ENCODE measurements around the gene ETS2. TPM values are rescaled to one million over a fixed set of nuclear protein-coding genes. Genes with fewer than 3 reads are reported as not detected.

Gene ETS2
- total RNA-seq, 2 experiments from 2014 or later = 44.7 to 61.9 TPM

GRCh38 chr21:38831526-38832467 lies 26.1 kb downstream of the ETS2 start:
- Mint-ChIP-seq H3K27ac (peak overlapping the region; percentile 86), H3K4me1 (peaks cover 17% of the 10 kb centered on the region), H3K36me3 (ENCODE audit: low read depth) (no peaks in the 10 kb centered on the region), H3K27me3 (no peaks in the 10 kb centered on the region), H3K9me3 (ENCODE audit: low read depth) (peaks cover 7% of the 10 kb centered on the region), H3K4me3 (no peak overlapping the region)
- intact Hi-C loops (cut with DNase I, micrococcal nuclease) = loop anchor here (1.0 to 2.0 kb wide), 3 partner anchors 27 to 65 kb away; partner anchors contain the start of gene ETS2 (in 1 of the 2)
- ATAC-seq = peak; percentile 97
- POLR2A ChIA-PET = interaction anchor here (0.5 kb wide), 1 partner anchor 23 kb away, joined by 3 read pairs; no protein-coding TSS in a partner anchor
- DNase-seq = peak; percentile 75
- CTCF ChIA-PET = interaction anchor here (0.8 to 0.9 kb wide), 3 partner anchors 10 to 97 kb away, joined by 3 to 6 read pairs (median 4); no protein-coding TSS in a partner anchor

GRCh38 chr21:38832664-38833063 lies 26.9 kb downstream of the ETS2 start:
- CTCF ChIA-PET = interaction anchor here (0.8 kb wide), 1 partner anchor 23 kb away, joined by 6 read pairs; no protein-coding TSS in a partner anchor
- intact Hi-C loops (cut with DNase I, micrococcal nuclease) = no loop called here
- POLR2A ChIA-PET = no interaction called here
- Mint-ChIP-seq H3K27me3 (no peaks in the 10 kb centered on the region), H3K4me1 (peaks cover 17% of the 10 kb centered on the region), H3K9me3 (ENCODE audit: low read depth) (peaks cover under 1% of the 10 kb centered on the region), H3K27ac (peak overlapping the region; percentile 86), H3K36me3 (ENCODE audit: low read depth) (no peaks in the 10 kb centered on the region), H3K4me3 (no peak overlapping the region)
- DNase-seq (no peak), ATAC-seq (no peak)

- no peak for ATAC-seq
- Mint-ChIP-seq H3K27ac (no peak overlapping the region), H3K36me3 (ENCODE audit: low read depth) (no peaks in the 10 kb centered on the region), H3K27me3 (no peaks in the 10 kb centered on the region), H3K4me3 (no peak overlapping the region), H3K4me1 (peaks cover 21% of the 10 kb centered on the region), H3K9me3 (ENCODE audit: low read depth) (no peaks in the 10 kb centered on the region)
- POLR2A ChIA-PET = no interaction called here
- intact Hi-C loops (cut with DNase I, micrococcal nuclease) = no loop called here
- no peak for DNase-seq
- CTCF ChIA-PET = no interaction called here
Observed at GRCh38 chr21:38833117-38833516, 27.4 kb downstream of the ETS2 start.

GRCh38 chr21:38834725-38835124 lies 29.0 kb downstream of the ETS2 start:
- H3K27ac Mint-ChIP-seq = no peak overlapping the region
- H3K36me3 Mint-ChIP-seq (ENCODE audit: low read depth) = no peaks in the 10 kb centered on the region
- H3K27me3 Mint-ChIP-seq = no peaks in the 10 kb centered on the region
- ChIA-PET CTCF (no interaction called here), POLR2A (no interaction called here)
- no peaks in the 10 kb centered on the region for H3K9me3 Mint-ChIP-seq (ENCODE audit: low read depth)
- peaks cover 34% of the 10 kb centered on the region for H3K4me1 Mint-ChIP-seq
- ATAC-seq (no peak), DNase-seq (no peak)
- H3K4me3 Mint-ChIP-seq = no peak overlapping the region
- intact Hi-C loops (cut with DNase I, micrococcal nuclease) = loop anchor here in 1 of 2 experiments (5.0 kb wide), 1 partner anchor 78 kb away; no protein-coding TSS in a partner anchor

GRCh38 chr21:38837806-38838461 lies 32.2 kb downstream of the ETS2 start:
- DNase-seq = no peak
- Mint-ChIP-seq H3K4me1 (peaks cover 28% of the 10 kb centered on the region), H3K27me3 (no peaks in the 10 kb centered on the region), H3K9me3 (ENCODE audit: low read depth) (no peaks in the 10 kb centered on the region), H3K4me3 (no peak overlapping the region), H3K27ac (peak overlapping the region; percentile 52), H3K36me3 (ENCODE audit: low read depth) (no peaks in the 10 kb centered on the region)
- ChIA-PET CTCF (no interaction called here), POLR2A (no interaction called here)
- ATAC-seq = no peak
- intact Hi-C loops (cut with DNase I, micrococcal nuclease) = loop anchor here in 1 of 2 experiments (2.0 to 5.0 kb wide), 2 partner anchors 71 to 74 kb away; no protein-coding TSS in a partner anchor

GRCh38 chr21:38838598-38839327 lies 33.0 kb downstream of the ETS2 start:
- ChIA-PET POLR2A (no interaction called here), CTCF (interaction anchor here (1.2 kb wide), 1 partner anchor 104 kb away, joined by 3 read pairs; no protein-coding TSS in a partner anchor)
- Mint-ChIP-seq H3K27ac (peak overlapping the region; percentile 52), H3K9me3 (ENCODE audit: low read depth) (no peaks in the 10 kb centered on the region), H3K27me3 (no peaks in the 10 kb centered on the region), H3K36me3 (ENCODE audit: low read depth) (no peaks in the 10 kb centered on the region), H3K4me1 (peaks cover 28% of the 10 kb centered on the region), H3K4me3 (no peak overlapping the region)
- no peak for ATAC-seq
- intact Hi-C loops (cut with DNase I, micrococcal nuclease) = loop anchor here in 1 of 2 experiments (2.0 to 5.0 kb wide), 2 partner anchors 72 to 74 kb away; no protein-coding TSS in a partner anchor
- DNase-seq = no peak

- POLR2A ChIA-PET = interaction anchor here (0.5 kb wide), 1 partner anchor 78 kb away, joined by 4 read pairs; no protein-coding TSS in a partner anchor
- intact Hi-C loops (cut with DNase I, micrococcal nuclease) = loop anchor here in 1 of 2 experiments (2.0 to 5.0 kb wide), 2 partner anchors 73 kb away; no protein-coding TSS in a partner anchor
- Mint-ChIP-seq H3K4me3 (no peak overlapping the region), H3K27me3 (no peaks in the 10 kb centered on the region), H3K4me1 (peaks cover 28% of the 10 kb centered on the region), H3K36me3 (ENCODE audit: low read depth) (no peaks in the 10 kb centered on the region), H3K27ac (peak overlapping the region; percentile 66), H3K9me3 (ENCODE audit: low read depth) (no peaks in the 10 kb centered on the region)
- CTCF ChIA-PET = interaction anchor here (1.2 kb wide), 1 partner anchor 105 kb away, joined by 3 read pairs; no protein-coding TSS in a partner anchor
- ATAC-seq = peak; percentile 83
- peak; percentile 68 for DNase-seq
Observed at GRCh38 chr21:38839328-38840286, 33.9 kb downstream of the ETS2 start.

- Mint-ChIP-seq H3K4me1 (peaks cover 28% of the 10 kb centered on the region), H3K27me3 (no peaks in the 10 kb centered on the region), H3K36me3 (ENCODE audit: low read depth) (no peaks in the 10 kb centered on the region), H3K27ac (peak overlapping the region; percentile 48), H3K9me3 (ENCODE audit: low read depth) (no peaks in the 10 kb centered on the region), H3K4me3 (no peak overlapping the region)
- intact Hi-C loops (cut with DNase I, micrococcal nuclease) = no loop called here
- ChIA-PET CTCF (interaction anchor here (0.7 kb wide), 1 partner anchor 25 kb away, joined by 3 read pairs; no protein-coding TSS in a partner anchor), POLR2A (interaction anchor here (0.5 to 0.7 kb wide), 2 partner anchors 10 to 79 kb away, joined by 3 to 4 read pairs; no protein-coding TSS in a partner anchor)
- DNase-seq (no peak), ATAC-seq (peak; percentile 8)
Observed at GRCh38 chr21:38840456-38841300, 34.9 kb downstream of the ETS2 start.

- Mint-ChIP-seq H3K36me3 (ENCODE audit: low read depth) (no peaks in the 10 kb centered on the region), H3K27me3 (no peaks in the 10 kb centered on the region), H3K27ac (peak overlapping the region; percentile 48), H3K4me1 (peaks cover 28% of the 10 kb centered on the region), H3K4me3 (no peak overlapping the region), H3K9me3 (ENCODE audit: low read depth) (no peaks in the 10 kb centered on the region)
- POLR2A ChIA-PET = interaction anchor here (0.7 kb wide), 1 partner anchor 11 kb away, joined by 3 read pairs; no protein-coding TSS in a partner anchor
- CTCF ChIA-PET = interaction anchor here (0.8 kb wide), 1 partner anchor 9 kb away, joined by 3 read pairs; no protein-coding TSS in a partner anchor
- no peak for ATAC-seq
- no peak for DNase-seq
- intact Hi-C loops (cut with DNase I, micrococcal nuclease) = no loop called here
Observed at GRCh38 chr21:38841472-38841871, 35.7 kb downstream of the ETS2 start.

All from activated CD4-positive, alpha-beta T cell treated with anti-CD3 and anti-CD28 coated beads for 36 hours (primary cell).